GF-D8 (cell line): Measurements from ENCODE around the gene MAP2.
"Not testable (repeated sequence)": the region's sequence is repeated elsewhere in the genome, so short reads cannot be mapped to it uniquely, and the experiment has no call there.

Experiments used
- DNase-seq: peaks from one replicate; lab custom pipeline; 2025; lab: John Stamatoyannopoulos, UW

The MAP2 gene

GRCh38 chr2:209596262-209596661 lies 172.4 kb downstream of the MAP2 start:
- no peak for DNase-seq

GRCh38 chr2:209598227-209598626 lies 174.4 kb downstream of the MAP2 start:
- DNase-seq = not testable (repeated sequence)

DNA sequence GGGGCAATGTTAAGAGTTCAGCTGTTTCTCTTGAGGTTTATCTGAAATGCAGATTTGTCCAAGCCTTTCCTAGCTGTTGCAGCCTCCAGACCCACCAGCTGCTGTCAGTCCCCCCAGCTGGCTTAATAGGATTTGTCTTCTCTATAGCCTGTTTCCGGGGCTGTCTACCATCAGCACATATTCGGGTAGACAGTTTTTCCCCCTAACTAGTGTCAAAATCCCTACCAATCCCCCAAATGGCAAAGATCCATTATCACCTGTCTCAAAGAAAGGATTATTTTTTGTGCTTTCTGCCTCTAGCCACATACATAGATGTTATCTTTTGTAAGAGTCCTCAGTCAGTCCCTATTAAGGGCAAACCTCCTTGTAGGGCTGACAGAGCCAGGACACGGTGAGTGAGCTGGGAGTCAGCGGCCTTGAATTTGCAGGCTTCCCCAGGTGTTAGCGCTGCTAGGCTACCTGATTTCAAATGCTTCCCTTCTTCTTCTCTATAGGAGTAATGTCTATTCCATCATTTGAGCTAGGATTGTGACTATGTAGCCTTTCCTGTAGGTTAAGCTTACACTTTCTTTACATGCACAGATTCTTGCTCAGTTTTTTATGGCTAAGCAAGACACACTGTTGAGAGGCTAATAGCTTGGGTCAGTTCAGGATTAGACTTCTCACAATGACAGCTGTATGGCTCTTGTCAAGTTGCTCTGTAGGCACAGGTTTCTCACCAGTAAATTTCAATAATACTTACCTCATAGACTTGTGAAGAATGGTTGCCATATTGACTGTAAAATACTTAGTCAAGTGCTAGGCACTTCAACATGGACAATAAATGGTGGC lies 176.7 kb downstream of the MAP2 start:
- no peak for DNase-seq

DNA sequence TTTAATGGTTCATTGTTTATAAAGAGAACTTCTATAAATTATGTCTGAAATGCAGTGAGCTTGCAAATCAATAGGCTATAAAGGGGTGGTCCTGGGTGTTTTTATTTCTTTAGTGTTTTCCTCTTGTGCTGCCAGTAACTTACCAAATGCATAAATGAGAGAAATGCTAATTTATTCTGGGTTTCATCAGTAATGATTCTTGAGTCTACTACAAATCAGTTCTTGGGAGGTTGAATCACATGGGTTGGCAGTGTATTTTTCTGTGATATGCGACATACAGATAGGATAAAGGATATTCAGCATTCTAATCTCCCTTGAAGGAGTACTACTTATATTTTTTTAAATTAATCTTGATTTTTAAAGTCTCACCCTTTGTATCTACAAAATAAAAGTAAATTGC lies 177.7 kb downstream of the MAP2 start:
- no peak for DNase-seq

DNA sequence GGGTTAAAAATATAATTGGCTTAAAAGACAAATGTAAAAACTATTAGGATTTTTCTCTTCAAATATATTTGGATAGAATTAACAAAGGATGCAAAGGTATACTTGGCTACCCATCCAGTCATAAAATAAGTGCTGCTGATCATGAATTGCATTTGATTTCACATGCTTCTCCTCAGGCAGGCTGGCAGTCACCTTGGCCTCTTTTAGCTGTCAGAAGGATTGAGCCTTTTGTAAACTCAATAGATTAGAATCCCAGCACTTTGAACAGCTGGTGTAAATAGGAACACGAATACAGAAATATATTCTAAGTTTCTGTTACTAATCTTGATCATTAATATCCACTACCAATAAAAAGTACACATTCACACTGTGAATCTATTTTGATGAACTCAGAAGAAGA lies 178.4 kb downstream of the MAP2 start:
- DNase-seq = no peak

DNA sequence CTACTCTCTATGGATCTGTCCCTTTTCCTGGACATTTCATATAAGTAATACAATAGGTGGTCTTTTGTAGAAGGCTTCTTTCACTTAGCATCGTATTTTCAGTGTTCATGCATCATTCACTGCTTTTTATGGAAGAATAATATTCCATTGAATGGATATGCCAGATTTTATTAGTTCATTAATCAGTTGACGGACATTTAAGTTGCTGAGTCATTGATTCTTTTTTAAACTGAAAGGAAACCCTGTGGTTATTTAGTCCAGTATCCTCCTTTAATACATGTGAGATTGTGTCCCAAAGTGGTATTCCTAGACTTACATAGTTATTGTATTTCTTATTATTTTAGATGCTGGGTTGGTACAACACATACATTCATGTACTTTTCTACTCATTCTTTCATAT lies 185.7 kb downstream of the MAP2 start:
- DNase-seq = no peak

DNA sequence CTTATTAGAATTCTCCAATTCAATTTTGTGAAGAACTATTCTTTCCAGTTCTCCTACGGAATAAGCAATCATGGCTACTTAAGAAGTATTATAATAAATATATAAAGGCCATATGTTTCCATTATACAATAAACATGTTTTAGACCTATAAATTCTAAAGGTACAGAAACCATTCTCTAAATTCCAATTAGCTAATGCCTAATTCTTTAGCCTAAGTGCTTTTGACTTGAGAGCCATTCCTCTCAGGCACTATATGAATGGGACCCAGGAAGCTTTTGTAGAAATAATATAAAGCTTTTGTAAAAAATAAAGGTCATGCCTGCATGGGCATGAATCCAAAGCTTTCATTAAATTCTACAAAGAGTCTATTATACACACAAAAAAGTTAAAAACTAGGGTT lies 186.8 kb downstream of the MAP2 start:
- no peak for DNase-seq

GRCh38 chr2:209613649-209614305 lies 189.9 kb downstream of the MAP2 start:
- DNase-seq = no peak

DNA sequence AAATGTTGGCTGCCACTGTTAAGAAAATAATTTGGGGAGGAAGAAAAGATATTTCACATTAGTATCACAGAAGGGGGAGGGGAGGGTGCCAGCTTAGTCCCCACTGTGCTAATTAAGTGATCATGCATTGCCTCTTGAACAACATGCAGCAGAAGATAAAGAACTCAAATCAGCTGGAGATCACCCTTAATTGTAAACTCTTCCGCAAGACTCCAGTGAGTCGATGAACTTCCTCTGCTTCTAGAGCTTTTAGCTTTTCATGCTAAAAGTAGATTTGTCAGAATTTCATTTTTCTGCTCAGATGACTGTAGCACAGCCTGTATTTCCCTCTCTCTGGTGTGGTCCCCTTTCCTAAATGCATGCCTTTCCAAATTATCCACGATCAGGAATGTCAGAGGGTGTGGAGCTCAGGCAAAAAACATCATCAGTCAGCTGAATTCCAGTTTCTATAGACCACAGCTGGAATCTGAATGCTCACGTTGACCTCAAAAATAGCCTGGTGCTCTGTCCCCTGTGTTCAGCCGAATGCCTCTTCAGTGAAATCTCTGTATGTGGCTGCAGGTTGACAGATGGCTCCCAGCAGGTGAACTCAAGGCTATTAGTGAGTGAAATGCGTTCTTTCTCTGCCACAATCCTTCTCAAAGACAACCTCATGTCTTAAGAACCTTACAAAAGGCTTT lies 191.0 kb downstream of the MAP2 start:
- DNase-seq = no peak

DNA sequence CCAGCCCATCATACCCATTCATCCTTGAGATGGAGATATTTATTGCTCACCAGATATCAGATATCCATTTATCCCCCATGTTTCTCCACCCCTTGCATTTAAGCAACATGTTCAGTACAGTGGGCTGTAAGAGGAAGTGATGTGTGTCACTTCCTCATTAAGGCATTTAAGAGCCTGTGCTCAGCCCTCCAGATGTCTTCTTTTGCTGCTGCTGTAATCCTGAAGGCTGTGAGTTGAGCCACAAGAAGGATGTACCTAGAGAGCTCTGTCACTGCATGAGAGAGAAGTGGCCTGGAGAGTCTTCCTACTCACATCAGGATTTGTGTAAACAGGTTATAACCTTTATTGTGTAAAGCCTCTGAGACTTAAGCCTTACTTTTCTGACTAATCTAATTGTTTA lies 195.9 kb downstream of the MAP2 start:
- DNase-seq = peak; percentile 47

DNA sequence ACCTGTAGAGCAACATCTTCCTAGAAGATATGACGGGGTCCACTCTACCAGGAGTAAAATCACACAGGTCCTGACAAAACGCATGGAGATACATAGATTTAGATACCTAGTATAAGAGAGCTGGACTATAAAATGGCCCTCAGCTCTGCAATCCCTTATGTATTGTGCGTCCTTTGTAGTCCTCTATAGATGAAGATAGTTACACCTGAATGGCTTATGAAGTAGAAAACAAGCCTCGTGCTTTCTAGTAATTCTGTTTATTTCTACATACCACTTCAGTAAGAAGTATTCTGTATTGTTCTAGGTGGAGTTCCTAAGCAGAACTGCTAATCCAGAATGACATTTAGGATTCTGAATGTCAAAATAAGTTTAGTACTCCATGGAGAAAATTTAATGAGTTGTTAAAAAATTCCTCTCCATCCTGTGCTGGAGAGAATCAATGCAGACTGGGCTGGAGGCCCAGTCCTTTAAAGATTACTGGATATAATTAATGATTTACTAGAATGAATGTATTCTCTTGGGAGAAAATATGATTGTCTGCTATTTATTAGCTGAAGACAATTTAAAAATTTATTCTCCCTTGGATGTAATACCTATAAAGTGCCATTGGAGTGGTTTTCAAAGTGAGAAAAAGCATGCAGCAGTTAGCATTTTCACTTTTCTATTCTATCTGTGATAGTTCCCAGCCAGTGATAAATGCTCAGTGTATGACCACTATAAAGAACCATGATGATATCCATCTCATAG lies 200.5 kb downstream of the MAP2 start:
- DNase-seq = no peak

DNA sequence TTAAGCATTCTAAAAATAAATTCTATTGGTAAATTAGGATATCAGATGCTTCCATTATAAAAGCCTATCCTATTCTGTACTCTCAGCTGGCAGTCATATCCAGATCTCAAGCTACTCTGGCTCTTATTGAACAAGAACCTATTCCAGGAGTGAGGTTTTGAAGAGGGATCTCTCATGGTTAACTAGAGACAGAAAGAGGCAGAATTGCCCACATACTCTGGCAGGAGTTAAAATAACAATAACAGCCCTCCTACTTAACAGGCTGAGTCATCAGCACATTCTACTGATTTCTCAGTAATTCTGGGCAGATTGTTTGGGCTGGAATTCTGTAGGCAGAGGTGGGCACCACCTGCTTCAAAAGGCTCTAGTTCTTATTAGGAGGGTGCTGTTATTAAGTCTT lies 205.8 kb downstream of the MAP2 start:
- DNase-seq = no peak

GRCh38 chr2:209633911-209634310 lies 210.1 kb downstream of the MAP2 start:
- DNase-seq = no peak

DNA sequence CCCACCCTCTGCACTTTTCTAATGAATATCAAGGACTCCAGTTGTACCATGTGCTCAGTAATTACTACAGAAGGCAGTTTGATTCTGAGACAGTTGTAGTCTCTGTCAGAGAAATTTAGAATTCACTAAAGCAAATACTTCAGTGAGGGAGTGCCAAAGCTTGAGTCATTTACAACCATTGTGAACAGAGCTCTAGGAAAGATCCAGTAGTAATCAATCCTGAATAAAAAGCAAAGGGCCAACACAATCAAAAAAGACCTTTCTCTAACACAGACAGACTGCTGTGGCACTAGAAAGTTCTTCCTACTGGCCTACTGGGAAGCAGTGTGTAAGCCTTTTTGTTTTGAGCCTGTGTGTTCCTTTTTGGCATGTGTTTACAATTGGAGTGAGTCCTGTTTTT lies 212.2 kb downstream of the MAP2 start:
- DNase-seq = no peak

DNA sequence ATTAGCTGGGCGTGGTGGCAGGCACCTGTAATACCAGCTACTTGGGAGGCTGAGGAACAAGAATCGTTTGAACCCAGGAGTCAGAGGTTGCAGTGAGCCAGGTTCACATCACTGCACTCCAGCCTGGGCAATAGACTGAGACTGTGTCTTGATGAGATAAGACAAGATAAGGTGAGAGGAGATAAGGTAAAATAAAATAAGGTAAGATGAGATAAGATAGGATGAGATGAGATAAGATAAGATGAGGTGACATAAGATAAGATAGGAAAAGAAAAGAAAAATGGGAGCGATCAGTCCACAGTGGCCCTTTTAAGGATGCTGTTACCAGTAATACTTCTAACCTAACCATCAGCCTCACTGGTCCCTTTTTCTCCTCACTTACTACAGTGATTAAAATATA lies 213.4 kb downstream of the MAP2 start:
- no peak for DNase-seq

DNA sequence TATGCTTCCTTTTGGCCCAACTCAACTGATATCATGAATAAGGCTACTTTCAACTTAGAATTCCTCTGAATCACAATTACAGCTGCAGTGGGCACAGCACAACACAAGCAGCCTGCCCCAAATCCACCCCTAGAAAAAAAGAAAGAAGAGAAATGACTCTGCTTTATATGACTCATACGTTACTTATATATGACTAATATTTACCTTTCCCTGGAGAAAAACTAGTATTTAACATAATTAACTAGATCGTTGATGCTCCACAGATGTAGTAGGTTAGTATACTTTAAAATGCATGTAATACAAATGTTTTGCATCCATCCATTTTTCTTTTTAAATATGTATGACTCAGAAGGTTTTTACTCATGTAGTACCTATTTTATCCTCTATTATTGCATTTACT lies 214.5 kb downstream of the MAP2 start:
- no peak for DNase-seq

DNA sequence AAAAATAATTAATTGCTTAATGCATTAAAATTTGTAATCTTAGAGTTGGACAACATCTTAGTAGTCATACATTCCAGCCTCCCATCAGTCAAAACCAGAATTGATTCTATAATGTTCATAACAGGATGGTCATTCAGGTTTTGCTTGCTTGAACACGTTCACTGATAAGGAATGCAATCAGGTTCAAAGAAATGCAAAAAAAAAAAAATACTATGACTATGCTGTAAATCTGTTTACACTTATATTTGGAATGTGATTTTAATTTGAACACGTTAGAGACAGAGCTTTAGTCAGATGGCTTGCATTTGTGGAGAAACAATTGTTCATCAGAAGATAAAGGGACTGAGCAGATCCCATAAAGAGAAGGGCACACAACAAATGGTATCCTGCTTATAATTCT lies 216.5 kb downstream of the MAP2 start:
- DNase-seq = no peak

GRCh38 chr2:209642146-209642820 lies 218.4 kb downstream of the MAP2 start:
- no peak for DNase-seq

GRCh38 chr2:209644842-209645241 lies 221.0 kb downstream of the MAP2 start:
- no peak for DNase-seq

- no peak for DNase-seq
Observed at GRCh38 chr2:209648714-209649113, 224.9 kb downstream of the MAP2 start.

DNA sequence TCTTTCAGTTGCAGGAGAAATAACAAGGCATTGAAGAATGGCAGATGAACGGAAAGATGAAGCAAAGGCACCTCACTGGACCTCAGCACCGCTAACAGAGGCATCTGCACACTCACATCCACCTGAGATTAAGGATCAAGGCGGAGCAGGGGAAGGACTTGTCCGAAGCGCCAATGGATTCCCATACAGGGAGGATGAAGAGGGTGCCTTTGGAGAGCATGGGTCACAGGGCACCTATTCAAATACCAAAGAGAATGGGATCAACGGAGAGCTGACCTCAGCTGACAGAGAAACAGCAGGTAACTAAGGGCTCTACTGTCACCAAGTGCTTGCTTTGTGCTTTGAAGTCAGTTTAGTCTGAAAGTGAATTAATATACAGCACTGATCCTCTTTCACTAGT lies 229.3 kb downstream of the MAP2 start:
- no peak for DNase-seq
